Esophagus squamous epithelium (tissue), 4 donors: Measurements from ENCODE around the gene ABHD12.

Experiments used
- POLR2A ChIP-seq, 4 donors: fragments of 450-650 bp; IDR thresholded peaks; one replicate each; pipeline ENCODE4 v1.6.1; 2017; ENCODE audit warnings: antibody characterized with exemption in 4 of 4, mild to moderate bottlenecking in 4 of 4, moderate library complexity in 3 of 4
- TF ChIP-seq, protein P1 (sequence below), 6 experiments: fragments of 450-650 bp in 4 of 6; fragments of 200-600 bp in 2 of 6; sonication (generic) in 2 of 6; IDR thresholded peaks; one replicate each; pipeline ENCODE4 v1.5.1; 2016 to 2019; ENCODE audit warnings: antibody characterized with exemption in 6 of 6, mild to moderate bottlenecking in 4 of 6, moderate library complexity in 4 of 6

DNA sequence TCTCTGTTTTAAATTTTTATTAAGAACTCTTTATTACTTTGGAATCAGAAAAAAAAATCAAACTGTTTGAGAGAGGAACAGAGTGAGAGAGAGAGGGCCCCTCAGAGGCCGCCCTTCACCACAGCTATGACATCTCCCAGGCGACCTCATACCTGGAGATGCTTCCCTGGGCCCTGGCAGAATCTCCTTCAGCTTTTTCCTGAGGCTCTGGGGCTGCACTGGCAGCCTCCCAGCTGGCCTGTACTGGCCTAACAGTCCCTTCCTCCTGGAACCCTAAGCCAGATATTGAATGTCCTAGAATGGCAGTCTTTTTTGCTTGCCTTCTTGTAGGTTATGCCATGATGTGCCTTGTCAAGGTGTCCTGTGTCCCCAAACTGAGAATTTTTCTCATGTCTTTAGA lies 13.7 kb downstream of the ABHD12 start:
- TF ChIP-seq, protein P1, sequence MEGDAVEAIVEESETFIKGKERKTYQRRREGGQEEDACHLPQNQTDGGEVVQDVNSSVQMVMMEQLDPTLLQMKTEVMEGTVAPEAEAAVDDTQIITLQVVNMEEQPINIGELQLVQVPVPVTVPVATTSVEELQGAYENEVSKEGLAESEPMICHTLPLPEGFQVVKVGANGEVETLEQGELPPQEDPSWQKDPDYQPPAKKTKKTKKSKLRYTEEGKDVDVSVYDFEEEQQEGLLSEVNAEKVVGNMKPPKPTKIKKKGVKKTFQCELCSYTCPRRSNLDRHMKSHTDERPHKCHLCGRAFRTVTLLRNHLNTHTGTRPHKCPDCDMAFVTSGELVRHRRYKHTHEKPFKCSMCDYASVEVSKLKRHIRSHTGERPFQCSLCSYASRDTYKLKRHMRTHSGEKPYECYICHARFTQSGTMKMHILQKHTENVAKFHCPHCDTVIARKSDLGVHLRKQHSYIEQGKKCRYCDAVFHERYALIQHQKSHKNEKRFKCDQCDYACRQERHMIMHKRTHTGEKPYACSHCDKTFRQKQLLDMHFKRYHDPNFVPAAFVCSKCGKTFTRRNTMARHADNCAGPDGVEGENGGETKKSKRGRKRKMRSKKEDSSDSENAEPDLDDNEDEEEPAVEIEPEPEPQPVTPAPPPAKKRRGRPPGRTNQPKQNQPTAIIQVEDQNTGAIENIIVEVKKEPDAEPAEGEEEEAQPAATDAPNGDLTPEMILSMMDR (IDR thresholded peaks at IDR 0.05) = no peak
- no peak for TF ChIP-seq POLR2A (IDR thresholded peaks at IDR 0.05)
